LNCaP clone FGC (cell line): Measurements from ENCODE around the gene STXBP3.

ENCODE experiments used
- DNase-seq: peaks from one replicate; pipeline ENCODE4 v3.0.0-alpha.2; 2011; ENCODE audit warnings: low read depth
- H3K4me3 ChIP-seq: 2 replicates; pipeline ENCODE4 v1.5.1; 2011; ENCODE audit warnings: mild to moderate bottlenecking, low read depth, low read length, control low read depth
- TF ChIP-seq, protein P1 (sequence below): IDR thresholded peaks from 2 replicates; pipeline ENCODE4 v1.5.1; 2012; ENCODE audit warnings: mild to moderate bottlenecking; ENCODE audit not compliant: control insufficient read depth, insufficient read depth; ENCODE audit errors: extremely low read depth

The STXBP3 gene

DNA sequence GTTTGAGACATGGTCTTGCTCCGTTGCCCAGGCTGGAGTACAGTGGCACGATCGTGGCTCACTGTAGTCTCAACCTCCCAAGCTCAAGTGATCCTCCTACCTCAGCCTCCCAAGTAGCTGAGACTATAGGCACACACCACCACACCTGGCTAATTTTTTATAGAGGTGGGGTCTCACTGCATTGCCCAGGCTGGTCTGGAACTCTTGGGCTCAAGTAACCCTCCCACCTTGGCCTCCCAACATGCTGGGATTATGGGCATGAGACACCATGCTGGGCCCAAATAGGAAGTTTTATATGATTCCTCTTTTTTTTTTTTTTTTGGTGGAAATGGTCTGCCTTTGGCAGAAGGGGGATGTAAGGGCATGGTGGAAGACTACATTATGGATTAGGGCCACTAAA, 39.8 kb upstream of the STXBP3 start:
- DNase-seq, result no peak
- TF ChIP-seq, protein P1, sequence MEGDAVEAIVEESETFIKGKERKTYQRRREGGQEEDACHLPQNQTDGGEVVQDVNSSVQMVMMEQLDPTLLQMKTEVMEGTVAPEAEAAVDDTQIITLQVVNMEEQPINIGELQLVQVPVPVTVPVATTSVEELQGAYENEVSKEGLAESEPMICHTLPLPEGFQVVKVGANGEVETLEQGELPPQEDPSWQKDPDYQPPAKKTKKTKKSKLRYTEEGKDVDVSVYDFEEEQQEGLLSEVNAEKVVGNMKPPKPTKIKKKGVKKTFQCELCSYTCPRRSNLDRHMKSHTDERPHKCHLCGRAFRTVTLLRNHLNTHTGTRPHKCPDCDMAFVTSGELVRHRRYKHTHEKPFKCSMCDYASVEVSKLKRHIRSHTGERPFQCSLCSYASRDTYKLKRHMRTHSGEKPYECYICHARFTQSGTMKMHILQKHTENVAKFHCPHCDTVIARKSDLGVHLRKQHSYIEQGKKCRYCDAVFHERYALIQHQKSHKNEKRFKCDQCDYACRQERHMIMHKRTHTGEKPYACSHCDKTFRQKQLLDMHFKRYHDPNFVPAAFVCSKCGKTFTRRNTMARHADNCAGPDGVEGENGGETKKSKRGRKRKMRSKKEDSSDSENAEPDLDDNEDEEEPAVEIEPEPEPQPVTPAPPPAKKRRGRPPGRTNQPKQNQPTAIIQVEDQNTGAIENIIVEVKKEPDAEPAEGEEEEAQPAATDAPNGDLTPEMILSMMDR, result no peak
- no peak overlapping the region for H3K4me3 ChIP-seq

DNA sequence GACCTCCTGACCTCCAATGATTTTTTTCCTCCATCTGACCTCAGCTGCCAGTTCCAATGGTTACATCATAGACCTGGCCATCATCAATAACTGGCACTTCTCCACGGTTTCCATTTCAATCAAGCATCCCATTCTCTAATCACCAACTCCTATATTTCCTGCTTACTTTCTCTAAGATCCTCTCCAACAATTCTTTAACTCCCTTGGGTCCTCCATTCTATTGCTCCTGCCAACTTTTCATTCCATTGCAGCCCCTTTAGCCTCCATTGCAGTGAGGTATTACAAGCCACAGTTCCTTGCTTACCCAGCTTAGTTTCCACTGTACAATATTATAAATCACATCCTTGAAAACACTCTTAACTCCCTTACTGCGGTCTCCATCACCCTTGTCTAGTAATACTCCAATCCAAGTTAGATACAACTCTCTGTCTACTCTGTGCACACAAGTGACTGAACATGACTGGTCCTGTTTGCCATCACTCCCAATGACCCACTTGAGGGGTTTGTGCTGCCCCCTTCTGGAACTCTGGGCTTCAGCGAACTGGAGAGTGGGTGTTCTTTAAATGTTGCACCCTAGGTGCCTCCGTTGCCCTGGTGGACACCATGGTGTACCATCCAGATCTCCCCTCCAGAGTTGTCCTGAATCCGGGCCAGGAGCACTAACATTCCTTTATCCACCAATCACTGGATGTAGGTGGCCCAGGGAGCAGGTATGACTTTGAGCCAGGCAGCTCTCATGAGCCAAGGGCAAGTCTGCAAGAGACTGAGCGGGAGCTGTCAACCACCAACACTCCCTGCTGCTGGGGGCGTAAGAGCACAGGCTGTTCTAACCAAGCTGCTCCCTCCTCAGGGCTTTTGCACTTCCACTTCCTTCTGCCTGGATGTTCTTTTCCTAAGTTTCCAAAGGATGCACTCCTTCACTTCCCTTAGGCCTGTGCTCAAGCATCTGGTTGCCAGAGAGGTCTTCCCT, 37.5 kb upstream of the STXBP3 start:
- TF ChIP-seq, protein P1, result 0 out of 2 replicates have a peak, but pooled peaks have one; percentile 17
- no peak for DNase-seq
- no peak overlapping the region for H3K4me3 ChIP-seq

DNA sequence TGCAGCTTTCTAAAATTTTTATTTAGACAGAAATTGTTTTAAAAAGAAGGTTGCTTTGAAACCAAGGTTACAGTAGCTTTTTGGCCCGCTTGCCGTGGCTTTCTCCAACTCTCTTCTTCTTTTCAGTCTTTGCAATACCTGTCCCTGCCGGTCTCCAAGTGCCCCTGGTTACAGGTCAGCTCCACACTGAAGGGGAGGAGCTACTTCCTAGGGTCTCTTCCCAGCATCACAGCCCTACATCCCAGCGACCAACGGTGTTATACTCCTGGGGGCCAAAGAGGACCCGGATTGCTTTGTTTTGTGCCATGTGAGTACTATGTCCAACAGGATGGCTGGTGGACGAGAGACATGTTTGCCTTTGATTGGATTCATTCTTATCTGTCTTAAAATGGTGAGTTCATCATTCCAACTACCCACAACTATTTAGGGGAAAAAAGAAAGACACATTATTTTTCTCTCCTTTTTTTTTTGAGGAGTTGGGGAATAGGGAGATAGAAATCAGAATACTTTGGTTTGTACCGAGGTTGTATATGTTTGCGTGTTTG, 33.8 kb upstream of the STXBP3 start, which contains the start of gene FNDC7:
FNDC7 (plus strand) TSS at position 303 of the 545 bp plus-strand sequence; CDS start at position 329, 26 bp downstream.
- no peak for DNase-seq
- no peak within 1 kb of the TSS for H3K4me3 ChIP-seq
- TF ChIP-seq, protein P1, result no peak

DNA sequence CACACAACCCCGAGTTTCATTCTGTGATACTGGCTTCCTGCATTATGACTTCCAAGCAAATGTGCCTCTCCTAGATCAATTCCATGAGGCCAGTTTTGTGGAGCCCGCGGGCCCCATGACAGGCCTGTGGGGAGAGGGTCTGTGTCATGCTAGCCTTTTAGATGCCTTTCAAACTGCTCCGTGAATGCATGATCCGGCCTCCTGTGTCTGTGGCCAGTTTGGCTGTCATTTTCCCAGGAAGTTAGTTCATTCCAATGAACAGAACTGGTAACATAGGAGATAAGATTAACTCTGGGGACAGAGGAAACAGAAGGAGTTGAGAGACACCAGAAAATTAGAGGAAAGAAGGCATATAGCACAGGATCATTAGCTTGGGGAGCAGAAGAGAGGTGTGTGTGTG, 30.5 kb upstream of the STXBP3 start:
- DNase-seq, result no peak
- H3K4me3 ChIP-seq, result no peak overlapping the region
- TF ChIP-seq, protein P1, result no peak

DNA sequence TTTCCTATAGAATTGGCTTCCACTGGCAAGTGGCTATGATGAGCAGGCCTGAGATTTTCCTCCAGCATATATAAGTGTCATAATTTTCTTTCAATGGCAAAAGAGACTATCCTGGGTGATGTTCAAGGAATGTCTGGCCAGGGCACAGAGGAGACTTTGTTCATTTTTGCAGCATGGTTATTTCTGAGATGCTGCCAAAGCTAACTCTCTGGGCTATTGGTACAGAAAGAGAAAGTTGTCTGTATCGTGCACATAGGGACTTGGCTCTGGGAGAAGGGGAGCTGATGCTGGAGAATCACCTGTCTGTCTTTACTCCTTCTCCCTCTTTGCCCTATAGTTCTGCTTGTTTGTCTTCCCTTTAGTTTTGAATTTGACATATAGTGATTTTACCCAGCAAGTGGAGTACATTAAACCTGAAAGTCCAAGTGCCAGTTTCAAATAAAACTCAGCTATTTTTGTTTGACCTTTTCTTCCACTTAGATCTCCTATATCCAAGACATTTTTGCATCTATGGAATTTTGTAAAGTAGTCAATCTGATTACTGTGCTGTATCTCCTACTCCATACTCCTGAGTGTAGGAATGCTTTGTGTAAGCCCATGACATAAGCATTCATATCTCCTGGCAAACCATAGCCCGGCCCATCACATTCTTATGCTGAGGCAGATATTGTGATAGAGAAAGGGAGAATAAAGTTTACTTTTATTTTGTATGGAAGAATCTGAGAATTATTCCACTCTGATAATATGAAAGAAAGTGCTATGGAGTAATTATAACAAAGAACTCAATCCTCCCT, 29.8 kb upstream of the STXBP3 start:
- no peak overlapping the region for H3K4me3 ChIP-seq
- TF ChIP-seq, protein P1, result no peak
- no peak for DNase-seq

DNA sequence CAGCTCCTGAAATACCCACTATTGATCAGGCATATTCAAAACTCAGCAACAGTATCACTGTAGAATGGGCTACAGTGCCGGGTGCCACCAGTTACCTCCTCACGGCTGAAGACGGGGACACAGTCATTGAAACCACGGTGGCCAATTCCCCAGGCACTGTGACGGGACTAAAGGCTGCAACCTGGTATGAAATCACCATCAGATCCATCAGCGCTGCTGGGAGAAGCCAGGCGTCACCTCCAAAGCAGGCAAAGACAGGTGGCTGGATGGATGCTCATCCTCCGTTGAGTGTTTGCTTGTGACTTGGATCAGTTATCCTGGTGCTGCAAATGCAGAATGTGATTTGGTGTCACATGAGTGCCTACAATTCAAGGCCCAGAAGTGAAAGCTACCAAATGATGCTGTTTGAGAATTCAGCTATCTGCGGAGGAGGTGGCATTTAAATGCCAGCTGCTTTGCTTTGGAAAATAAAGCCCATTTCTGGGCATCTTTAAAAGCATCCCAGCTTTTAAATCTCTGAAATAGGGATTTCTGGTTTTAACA, 28.6 kb upstream of the STXBP3 start:
- H3K4me3 ChIP-seq, result no peak overlapping the region
- TF ChIP-seq, protein P1, result no peak
- no peak for DNase-seq
